ENCODE results near the gene NRTN.

NRTN gene

DNA sequence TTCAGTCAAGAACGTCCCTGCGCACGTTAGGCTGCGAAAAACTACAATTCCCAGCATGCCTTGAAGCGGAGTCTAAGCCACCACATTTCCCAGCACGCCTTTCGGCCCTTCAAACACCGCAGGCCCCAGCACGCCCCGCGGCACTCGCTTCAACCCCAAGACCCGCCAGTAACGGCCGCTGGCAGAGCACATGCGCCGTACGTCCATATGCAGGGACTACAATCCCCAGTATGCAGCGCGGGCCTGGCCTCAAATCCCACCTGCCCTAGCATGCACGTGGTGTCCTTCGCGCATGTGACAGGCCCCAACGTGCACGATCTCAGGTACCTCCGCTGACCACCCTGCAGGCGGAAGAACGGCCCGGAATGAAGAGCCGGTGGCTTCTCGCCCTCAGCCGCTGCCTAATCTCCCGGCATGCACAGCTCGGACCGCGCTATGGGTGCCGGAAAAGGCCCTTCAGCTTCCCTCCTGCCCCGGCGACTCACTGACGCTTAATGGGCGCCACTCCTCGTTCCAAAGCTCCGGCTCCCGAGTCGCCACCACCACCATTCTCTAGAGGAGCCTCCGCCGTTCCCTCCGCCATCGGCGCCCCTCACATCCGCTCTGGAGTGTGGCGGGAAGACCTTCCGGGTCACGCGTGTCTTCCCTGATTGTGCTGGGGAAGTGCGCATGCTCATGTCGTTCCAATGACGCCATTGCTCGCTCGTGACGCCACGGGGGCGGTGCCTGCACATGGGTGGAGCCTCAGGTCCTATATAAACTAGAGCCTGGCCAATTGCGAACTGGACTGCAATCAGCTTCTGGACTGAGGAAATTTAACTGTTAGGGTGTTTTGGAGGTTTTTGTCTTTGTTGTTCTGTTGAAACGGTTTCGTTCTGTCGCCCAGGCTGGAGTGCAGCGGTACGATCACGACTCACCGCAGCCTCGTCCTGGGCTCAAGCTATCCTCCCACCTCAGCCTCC is 14.0 kb upstream of the NRTN start, which contains the start of gene DUS3L:
Gene DUS3L (minus strand): TSS at position 605 of the 962 bp plus-strand sequence. CDS start 22 bp downstream, at position 583.
- peak; percentile 93 to 94 for DNase-seq (ENCODE audit: low read depth in 2 of 2)

DNA sequence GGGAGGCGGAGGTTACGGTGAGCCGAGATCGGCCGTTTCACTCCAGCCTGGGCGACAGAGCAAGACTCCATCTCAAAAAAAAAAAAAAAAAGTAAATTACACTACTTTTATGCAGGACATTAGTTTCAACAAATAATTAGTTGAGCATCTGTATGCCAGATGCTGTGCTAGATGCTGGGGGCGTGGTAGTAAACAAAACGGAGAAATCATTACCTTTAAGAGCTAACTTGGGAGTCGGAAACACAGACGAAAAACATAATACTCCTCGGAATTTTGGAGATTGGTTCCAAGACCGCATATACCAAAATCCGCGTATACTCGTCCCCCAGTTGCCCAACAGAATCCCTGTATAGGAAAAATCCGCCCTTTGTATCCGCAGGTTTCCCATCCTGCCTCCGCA is 12.6 kb upstream of the NRTN start:
- no peak for DNase-seq (ENCODE audit: low read depth in 2 of 2)

GRCh38 chr19:5793188-5793587 is 11.7 kb upstream of the NRTN start:
- DNase-seq (ENCODE audit: low read depth in 2 of 2) = no peak

GRCh38 chr19:5795382-5795919 is 9.4 kb upstream of the NRTN start:
- DNase-seq (ENCODE audit: low read depth in 2 of 2) = no peak

DNA sequence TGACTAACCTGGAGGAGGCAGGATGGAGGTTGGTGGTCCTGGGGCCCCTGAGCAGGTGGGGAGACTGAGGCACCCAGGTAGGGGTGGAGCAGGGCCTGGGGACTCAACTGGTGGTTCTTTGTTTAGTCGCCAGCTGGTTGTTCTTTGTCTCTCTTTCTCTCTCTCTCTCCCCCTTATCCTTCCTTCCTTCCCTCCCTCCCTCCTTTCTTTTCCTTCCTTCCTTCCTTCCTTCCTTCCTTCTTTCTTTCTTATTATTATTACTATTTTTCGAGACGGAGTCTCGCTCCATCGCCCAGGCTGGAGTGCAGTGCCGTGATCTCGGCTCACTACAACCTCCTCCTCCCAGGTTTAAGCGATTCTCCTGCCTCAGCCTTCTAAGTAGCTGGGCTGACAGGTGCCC is 6.6 kb upstream of the NRTN start:
- no peak for DNase-seq (ENCODE audit: low read depth in 2 of 2)

DNA sequence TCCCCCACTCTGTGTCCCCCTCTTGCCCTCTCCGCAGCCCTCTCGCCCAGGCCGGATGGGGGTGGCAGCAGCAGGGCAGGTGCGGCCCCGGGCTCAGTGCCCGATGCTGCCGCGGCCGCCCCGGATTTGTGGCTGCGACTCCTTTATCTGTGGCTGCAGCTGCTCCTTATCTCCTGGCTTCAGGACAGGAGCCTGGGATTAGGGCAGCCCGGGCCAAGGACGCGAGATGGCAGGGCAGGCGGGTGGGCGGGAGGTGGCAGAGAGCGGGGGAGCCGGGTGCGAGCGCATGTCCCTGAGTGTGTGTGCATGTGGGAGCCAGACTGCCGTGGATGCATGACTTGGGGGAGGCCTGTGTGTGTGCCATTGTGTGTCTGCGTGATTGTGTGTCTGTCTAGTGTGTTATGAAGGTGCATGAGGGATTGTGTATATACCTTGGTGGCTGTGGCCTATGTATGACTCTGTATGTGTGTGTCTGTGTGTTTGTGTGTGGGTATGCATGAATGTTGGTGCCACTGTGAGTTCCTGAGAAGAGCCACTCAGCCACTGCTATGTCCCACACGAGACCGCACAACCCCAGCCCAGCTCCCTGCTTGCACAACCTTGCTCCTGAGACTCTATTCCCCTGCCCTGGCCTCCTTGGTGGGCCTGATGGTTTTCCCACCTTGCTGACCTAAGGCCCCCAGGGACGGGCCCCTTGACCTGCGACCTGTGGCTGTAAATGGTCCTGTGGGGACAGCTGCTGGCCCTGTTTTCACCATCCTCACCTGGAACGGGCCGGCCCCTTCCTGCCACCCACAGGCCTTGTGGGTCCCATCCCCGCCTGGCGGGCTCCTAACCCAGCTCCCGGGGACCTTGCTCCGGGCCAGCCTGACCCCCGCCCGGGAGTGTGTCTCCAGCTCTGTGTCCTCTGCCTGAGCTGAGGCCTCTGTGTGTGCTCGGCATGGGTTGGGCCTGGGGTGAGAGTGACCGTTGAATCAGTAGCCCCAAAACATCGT is 5.3 kb upstream of the NRTN start:
- DNase-seq (ENCODE audit: low read depth in 2 of 2) = no peak

DNA sequence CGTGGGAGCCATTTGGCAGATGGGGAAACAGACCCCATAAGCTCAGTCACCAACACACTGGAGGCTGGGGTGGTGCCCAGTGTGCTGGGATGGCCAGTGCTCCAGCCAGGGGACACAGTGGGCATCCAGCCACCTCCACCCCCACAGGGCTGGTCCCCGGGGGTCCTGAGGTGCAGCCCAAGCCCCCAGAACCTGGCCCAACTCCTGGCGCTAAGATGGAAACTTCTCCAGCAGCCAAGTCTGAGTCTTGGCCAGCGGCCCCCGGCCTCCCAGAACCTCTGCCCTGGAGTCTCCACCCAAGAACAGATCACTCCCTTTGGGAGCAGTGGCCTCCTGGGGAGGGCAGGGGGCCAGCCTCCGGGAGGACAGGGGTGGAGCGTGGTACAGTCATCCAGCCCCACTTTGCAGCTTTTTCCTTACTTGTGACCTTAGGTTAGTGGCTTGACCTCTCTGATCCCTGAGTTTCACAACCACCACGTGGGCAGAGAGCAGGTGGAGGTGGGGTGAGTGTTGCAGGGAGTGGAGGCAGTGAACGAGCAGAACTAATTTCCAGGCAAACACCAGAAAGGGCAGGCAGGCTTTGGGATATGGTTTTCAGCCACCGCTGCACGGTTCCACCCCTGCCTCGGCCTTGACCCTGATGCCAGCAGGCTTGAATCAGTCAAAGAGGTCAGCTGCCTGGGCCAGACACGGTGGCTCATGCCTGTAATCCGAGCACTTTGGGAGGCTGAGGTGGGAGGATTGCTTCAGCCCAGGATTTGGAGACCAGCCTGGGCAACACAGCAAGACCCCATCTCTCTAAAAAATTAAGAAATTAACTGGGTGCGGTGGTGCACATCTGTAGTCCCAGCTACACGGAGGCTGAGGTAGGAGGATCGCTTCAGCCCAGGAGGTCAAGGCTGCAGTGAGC is 4.3 kb upstream of the NRTN start:
- no peak for DNase-seq (ENCODE audit: low read depth in 2 of 2)

DNA sequence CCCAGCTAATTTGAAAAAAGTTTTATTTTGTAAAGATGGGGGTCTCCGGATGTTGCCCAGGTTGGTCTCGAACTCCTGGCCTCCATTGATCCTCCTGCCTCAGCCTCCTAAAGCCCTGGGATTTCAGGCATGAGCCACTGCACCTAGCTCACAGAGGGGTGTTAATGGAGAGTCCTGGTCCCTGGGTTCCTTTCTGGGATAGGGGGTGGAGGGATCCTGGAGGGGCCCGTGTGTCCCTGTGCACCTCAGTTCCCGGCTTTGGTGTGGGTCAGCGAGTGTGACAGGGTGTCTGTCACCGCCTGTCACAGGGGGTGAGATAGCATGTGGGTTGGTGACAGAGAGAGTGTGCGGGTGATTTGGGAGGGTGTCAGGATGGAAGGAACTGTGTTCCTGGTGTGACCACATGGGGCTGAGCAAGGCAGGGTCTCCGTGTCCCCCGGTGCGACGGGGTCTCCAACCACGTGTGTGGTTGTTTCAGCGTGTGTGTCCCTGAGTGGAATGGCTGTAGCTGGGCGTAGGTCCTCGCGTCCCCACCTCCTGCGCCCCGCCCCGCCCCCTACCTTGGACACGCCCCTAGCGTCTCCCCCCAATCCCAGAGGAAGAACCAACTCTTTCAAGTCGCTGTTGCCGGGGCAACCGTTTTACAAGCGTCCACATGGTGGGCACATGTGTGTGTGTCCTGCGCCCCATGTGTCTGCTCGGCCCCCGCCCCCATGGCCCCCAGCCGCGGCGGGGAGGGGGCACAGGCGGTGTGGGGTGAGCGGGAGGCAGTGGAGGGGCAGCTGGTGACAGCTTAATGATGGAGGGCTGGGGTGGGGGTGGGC is 2.9 kb upstream of the NRTN start:
- no peak for DNase-seq (ENCODE audit: low read depth in 2 of 2)

- no peak for DNase-seq (ENCODE audit: low read depth in 2 of 2)
Observed at GRCh38 chr19:5803441-5803751, 1.5 kb upstream of the NRTN start.

GRCh38 chr19:5803752-5804515 is 933 bp upstream of the NRTN start:
- DNase-seq (ENCODE audit: low read depth in 2 of 2) = peak; percentile 83 to 93

DNA sequence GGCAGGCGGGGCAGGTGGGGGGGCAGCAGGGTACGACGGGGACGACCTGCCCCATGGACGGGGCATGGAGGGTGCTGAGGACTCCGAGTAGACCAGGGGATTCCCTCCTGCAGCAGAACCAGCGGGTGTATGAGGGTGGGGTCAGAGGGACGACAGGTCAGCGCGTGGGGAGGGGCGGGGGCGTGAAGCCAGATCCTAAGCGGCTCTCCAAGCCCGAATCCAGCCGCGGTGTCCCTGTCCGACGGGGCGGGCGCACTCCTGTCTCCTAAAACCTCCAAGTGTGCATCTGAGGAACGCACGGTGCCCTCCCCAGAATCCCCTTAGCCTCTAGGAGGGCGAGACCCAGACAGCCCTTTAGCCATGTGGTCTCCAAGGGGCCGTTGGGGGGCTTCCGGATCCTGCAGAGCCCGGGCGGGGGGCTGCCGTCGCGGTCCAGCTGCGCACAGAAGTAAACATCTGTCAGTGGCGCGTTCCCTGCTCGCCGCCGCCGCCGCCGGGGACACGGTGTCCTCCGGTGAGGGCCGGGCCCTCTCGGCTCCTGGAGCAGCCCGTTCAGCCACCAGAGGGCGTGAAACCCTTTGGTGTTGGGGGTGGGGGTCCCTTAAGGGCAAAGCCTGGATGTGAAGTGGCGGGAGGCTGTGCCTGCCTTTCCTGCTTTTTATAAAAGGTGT is 730 bp downstream of the NRTN start:
- peak; percentile 53 to 57 for DNase-seq (ENCODE audit: low read depth in 2 of 2)

GRCh38 chr19:5806133-5806489 is 1.2 kb downstream of the NRTN start:
- DNase-seq (ENCODE audit: low read depth in 2 of 2) = no peak

- no peak for DNase-seq (ENCODE audit: low read depth in 2 of 2)
Observed at GRCh38 chr19:5806905-5807304, 2.0 kb downstream of the NRTN start.

DNA sequence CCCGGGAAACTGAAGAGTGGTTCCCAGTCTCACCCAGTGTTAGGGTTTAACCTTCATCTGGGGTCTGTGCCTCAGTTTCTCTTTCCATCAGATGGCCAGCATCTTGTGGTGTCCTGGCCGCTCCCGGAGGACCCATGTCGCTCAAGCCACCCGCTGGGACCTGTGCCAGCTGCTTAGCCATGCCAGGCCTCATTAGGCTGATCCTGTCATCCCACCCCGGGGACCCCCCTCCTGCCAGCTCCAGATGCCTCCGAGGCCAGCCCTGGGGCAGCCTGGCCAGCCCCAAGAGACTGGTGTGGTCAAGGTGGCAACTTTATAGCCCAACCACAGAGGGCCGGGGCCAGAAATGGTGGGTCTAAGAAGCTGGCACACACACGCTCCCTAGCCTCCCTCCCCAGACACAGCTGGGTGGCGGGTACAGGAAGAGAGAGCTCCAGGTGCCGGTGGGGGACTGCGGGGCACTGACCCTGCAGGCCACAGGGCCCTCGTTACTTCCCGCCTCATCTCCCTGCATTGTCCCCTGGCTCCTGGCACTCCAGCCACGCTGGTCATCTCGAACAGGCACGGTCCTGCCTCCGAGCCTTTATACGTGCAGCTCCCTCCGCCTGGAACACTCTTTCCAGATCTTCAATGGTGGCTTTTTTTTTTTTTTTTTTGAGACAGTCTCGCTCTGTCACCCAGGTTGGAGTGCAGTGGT is 3.4 kb downstream of the NRTN start:
- DNase-seq (ENCODE audit: low read depth in 2 of 2) = no peak

GRCh38 chr19:5809053-5809452 is 4.2 kb downstream of the NRTN start:
- DNase-seq (ENCODE audit: low read depth in 2 of 2) = no peak

- DNase-seq (ENCODE audit: low read depth in 2 of 2) = no peak
Observed at GRCh38 chr19:5809469-5809868, 4.6 kb downstream of the NRTN start.

- DNase-seq (ENCODE audit: low read depth in 2 of 2) = no peak
Observed at GRCh38 chr19:5811117-5811516, 6.2 kb downstream of the NRTN start.

GRCh38 chr19:5814123-5814851 is 9.4 kb downstream of the NRTN start:
- DNase-seq (ENCODE audit: low read depth in 2 of 2) = no peak
